ENCODE measurements around the gene CDK11A.
"Not testable (repeated sequence)": the region's sequence is repeated elsewhere in the genome, so short reads cannot be mapped to it uniquely, and the experiment has no call there.

Gene CDK11A

DNA sequence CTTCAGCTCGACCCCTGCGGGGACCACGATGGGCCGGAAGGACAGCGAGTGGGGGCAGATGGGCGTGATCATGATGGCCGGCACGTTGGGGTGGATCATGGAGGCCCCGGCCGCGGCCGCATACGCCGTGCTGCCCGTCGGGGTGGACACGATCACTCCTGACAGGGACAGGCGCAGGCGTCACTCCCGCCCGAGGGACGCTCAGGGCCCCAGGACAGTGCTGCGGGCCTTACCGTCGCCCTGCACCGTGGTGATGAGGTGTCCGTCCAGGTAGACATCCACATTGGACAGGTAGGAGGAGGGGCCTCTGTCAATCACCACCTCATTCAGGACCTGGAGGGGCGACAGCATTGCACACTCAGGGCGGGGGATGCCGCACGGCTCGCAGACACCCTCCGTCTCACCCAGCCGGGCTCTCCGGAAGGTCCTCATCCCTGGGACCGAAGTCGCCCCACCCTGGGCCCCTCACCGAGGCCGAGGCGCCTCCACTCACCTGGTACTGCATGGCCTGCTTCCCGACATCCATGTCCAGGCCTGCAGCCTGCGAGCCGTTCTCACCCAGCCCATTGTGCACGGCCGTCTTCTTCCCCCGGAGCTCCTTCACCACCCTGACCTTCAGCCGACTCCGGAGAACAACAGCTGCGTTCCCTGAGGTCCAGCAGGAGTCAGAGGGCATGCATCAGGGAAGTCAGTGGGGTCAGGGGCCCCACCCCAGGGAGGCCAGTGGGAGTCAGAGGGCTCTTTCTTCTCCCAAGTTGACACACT, 30.1 kb upstream of the CDK11A start:
- DNase-seq, result no peak

DNA sequence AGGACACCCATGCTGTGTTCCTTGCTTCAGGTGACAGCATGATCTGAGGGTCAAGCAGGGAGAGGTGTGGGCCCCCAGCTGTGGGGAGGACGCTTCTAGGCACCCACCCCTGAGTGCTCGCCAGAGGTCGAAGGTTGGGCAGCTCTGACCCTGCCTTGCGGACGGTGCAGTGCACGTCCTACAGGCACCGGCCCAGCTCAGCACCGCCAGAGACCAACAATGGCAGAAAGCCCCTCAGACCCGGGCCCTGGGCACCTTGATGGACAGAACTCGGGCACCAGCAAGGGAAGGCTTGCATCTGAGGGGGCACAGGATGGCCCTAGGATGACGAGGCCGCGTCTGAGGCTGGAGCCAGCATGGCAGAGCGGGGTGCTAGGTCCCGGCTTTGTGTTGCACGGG, 29.4 kb upstream of the CDK11A start:
- DNase-seq, result no peak

DNA sequence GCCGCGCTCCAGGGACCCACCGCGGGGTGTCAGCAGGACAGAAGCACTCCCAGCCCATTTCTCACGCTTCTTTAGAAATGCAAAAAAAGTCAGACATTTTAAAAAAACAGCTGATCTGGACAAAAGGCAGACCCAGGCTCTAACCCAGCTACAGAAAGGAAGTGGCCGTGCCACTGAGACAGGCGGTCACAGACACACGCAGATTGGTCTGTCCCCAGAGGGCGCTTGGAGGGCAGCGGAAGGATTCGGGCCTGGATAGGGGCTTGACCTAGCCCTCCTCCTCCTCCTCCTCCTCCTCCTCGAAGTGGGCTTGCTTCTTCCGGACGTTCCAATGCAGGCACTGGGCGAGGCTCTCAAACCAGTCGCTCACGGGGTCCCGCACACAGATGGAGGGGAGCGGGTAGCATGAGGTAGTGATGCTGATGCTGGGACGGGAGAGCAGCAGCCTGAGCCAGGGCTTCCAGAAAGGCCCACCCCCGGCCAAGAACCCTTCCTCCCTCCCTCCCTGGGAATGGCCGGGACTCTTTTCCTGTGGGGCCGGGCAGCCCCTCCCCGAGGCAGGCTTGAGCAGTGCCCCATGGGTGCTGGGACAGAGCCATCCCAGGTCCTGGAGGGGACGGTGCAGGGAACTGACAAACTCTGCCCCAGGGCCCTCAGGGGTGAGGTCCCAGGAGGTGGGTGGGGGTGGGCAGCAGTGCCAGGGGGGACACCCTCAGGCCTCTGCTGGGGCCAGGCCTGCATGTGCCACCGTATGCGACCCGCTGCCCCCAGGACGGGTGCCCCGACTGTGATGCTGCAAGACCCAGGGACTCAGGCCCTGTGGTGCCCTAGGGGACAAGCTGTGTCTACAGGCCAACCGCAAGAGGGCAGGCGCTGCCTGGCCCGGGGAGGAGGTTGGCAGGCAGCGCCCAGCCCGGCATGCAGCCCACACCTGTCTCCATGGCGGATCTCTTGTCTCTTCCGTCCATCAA, 28.8 kb upstream of the CDK11A start:
- no peak for DNase-seq

DNA sequence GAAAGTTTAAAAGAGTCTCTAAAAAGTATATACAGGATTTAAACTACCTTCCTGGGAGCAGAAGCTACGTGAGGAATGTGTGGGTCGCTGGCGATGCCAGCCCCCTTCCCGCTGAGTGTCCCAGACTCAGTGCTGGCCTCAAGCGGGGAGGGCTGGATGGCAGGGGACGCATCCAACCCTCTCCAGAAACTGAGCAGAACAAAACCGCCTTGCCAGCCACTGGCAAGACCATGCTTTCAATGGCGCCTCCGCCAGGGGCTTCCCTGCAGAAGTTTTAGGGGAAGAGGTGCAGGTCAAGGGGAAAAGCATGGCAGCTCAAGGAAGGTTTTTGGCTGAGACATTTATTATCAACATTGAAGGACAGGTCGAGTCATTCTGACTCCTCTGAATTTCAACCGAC, 28.0 kb upstream of the CDK11A start:
- no peak for DNase-seq

DNA sequence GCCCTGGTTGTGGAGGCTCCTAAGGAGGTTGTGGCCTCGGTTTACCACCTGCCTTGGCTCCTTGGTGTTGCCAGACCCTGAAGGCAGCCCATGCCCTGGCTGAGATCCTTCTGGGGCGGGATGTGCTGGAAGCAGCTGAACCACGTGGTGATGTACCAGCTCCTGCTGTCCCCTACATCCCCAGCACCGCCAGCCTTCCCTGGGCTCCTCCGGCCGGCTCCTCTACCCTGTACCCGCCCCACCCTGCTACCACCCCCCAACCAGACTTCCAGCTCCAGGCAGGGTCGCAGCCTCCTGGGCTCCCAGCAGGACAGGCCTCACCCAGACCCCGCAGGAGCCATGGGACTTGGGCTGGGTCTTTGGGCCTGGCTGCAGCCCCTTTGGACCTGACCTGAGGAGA, 25.8 kb upstream of the CDK11A start:
- not testable (repeated sequence) for DNase-seq

DNA sequence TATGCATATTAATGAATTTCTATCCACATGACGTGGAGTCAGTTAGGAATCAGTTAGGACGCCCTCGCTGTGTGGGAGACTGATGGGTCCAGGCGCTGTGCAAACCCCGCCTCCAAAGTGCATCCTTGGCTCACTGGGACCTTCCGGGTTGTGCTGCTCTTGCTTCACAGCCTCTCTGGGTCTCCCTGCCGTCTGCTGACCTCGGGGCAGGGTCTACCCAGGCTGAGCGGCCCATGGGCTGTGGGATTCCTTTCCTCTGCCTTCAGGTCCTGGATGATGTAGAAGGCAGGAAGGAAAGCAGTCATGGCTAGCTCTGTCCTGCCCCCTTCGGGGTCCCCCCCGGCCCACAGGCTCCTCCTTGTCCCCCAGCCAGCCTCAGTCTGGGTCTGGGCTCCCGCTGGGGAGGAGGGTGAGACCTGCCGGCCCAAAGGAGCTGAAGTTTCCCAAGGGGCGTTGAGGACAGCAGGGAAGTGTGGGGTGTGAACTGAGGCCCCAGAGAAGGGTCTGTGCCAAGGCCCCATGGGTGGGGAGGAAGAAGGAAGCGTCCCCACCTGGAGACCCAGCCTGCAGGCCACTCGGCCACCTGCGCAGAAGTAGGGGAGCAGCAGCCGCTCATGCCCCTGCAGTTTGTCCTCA, 24.6 kb upstream of the CDK11A start:
- no peak for DNase-seq

DNA sequence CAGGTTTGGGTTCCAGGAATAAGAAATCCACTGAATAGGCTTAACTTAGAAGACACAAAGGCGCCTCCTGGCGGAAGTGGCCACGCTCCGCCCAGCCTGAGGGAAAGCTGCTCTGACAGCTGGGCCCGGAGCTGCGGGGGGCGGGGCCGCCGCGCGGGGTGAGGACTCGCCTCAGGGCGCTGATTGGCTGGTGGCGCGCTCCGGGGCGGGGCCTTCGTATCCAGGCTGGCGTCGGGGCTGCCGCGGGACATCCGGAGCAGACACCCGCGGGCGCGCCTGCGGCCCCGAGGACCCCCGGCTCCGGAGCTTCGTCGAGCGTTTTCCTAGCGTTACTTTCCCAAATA, 22.4 kb upstream of the CDK11A start:
- DNase-seq, result not testable (repeated sequence)

DNA sequence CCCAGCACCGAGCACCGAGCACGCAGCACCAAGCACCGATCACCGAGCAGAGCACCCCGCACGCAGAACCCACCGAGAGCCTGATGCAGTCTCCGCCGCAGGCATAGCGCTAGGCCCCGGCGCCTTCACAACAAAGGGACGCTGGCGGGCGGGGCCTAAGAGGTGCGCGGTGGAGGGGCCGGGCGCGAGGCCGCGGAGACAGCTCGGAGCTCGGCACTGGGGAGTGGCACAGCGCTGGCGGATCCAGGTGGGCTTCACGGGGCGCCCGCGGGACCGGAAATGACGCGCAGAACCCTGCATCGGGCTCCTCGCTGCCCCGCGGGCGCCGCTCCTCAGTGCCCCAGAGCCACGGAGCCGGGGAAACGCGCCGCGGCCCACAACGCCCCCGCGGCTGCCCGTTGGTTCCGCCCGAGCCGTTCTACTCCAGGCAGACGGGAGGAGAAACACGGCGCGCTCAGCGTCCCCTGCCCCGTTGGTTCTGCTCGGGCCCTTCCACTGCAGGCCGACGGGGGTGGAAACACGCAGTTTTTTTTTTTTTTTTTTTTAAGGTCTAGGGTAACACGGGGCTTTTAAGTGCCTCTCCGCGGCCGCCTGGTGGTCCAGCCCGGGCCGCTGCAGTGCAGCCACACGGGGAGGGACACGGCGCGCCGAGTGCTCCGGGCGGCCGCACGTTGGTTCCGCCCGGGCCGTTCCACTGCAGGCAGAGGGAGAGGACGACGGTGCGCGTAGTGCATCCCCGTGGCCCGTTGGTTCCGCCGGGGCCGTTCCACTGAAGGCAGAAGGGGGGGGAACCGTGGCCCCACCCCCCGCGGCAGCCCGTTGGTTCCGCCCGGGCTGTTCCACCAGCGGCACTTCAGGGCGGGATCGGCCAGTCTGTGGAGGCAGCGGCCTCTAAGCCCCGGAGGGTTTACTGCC, 21.8 kb upstream of the CDK11A start:
- peak; percentile 82 to 88 for DNase-seq

DNA sequence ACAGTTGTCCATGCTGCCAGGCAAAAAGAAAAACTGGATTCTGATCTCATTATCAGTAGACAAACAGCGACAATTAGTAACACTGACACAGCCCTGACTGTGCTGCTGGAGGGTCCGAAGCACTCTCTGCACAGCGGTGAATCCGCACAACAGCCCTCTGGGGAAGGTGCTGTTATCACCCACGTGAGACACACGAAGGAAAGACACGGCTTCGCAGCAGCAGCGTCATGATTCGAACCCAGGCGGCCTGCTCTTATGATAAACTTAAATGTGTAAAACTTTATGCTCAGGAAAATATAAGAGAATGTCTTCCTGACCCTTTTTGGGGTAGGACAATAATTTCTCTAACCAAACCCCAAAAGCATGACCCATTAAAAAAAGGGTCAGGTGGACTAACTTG, 18.4 kb upstream of the CDK11A start:
- DNase-seq, result not testable (repeated sequence)

DNA sequence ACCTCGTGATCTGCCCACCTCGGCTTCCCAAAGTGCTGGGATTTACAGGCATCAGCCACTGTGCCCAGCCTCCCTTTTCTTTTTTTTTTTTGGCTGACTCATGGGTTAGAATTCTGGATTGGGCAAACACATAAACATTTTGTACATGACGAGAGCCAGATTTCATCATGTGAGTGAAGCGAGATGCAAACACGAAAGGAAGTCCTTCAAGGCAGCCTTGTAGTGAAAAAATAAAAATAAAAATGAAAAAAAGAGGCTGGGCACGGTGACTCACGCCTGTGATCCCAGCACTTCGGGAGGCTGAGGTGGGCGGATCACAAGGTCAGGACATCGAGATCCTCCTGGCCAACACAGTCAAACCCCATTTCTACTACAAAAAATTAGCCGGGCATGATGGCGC, 16.9 kb upstream of the CDK11A start:
- DNase-seq, result not testable (repeated sequence)

DNA sequence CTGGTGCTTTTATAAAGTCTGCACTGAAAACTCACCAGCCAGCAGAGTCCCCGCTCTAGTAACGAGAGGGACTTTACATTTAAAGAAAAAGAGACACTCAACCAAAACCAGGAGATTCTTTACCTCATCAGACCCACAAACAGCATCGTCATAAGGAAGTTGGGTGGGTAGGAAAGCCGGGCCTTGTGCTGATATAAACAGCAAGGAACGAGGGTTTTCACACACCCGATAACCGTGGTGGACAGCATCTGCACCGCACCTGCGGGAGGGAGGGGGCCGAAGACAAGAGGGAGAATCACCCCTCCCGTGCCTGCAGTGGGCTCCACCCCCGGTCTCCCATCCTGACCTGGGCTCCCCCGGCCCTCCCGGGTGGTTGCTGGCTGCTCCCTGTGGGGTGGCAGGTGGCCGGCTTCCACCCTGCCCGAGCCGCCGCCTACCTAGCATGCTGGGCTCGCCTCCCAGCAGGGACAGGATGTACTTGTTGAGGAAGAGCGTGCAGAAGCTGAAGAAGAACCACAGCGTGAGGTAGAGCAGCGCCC, 14.7 kb upstream of the CDK11A start:
- DNase-seq, result not testable (repeated sequence)

DNA sequence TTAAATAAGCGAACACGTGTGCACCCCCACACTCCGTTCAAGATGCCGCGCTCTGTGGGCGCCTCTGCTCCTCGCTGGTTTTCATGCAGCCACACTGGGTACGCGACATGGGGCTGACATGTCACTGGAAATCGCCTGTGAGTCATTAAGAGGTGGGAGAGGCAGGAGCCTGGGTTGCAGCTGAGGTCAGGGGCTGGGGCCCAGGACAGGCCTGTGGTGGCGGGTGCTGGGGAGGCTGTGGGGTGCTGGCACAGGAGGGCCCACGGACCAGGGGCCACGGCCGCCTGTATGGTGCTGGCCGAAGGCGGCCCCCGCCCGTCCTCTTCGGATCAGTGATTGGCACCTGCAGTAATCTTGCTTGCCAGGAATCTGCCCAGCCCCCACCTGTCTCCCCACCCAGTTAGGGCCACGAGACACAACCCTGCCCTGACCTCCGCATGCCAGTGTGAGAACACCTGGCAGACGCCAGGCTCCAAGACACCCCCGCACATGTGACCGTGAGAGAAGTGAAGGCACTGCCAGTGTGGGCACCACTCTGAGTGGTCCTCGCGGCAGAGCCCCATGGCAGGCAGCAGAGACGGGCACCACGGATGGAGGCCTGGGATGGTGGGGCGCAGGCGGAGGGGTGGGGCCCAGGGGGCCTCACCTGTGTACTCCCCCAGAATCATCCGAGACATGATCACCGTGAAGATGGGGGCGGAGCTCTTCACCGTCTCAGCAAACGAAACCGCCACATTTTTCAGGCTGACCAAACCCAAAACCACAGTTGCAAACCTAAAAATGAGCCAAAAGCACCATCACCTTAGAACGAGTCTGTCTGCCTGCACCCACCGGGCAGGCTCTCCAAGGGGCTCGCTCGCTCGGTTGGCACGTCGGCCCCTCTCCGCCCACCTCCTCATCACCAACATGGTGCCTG, 13.8 kb upstream of the CDK11A start:
- DNase-seq, result not testable (repeated sequence)

DNA sequence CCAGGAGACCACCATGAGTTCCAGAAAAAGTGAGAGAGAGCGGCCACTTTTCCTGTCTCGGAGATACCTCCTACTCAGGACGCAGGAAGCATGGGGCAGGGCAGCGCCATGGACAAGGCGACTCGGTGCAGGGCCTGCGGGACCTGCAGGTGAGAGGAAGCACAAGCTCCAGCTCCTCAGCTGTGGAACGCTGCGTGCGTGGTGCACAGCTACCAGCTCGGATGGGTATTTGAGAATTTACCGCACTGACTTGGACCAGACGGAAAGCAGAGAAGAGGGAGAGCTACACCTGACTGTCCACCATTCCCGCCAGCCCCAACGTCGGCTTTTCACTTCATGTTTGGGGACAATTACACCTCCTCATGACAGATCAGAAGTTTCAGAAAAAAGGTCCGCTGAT, 8.2 kb upstream of the CDK11A start:
- no peak for DNase-seq

DNA sequence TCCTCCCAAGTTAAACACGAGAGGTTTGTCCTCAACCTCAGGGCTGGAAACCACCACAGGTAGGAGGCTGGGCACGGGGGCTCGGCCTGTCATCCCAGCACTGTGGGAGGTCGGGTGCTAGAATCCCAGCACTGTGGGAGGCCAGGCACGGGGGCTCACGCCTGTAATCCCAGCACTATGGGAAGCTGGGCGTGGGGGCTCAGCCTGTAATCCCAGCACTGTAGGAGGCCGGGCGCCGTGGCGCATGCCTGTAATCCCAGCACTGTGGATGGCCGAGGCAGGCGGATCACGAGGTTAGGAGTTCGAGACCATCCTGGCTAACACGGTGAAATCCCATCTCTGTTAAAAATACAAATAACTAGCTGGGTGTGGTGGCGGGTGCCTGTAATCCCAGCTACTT, 6.7 kb upstream of the CDK11A start:
- no peak for DNase-seq

DNA sequence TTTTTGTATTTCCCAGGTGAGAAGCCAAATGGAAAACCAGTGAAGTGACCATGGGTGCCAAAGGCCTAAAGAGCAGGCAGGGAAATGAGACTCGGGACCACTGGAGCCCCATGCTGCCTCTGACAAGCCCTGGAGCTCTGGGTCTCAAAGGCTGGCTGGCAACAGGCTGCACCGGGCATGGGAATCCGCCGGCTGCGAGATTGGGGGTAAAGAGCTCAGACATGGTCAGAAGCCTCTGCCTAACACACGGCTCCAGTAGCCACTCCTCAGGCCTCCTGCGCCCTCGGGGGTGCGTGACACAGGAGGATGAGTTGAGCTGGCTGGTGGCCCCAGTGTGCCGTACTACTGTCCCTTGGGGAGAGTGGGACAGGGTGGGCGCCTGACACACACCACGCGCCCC, 6.1 kb upstream of the CDK11A start:
- not testable (repeated sequence) for DNase-seq

DNA sequence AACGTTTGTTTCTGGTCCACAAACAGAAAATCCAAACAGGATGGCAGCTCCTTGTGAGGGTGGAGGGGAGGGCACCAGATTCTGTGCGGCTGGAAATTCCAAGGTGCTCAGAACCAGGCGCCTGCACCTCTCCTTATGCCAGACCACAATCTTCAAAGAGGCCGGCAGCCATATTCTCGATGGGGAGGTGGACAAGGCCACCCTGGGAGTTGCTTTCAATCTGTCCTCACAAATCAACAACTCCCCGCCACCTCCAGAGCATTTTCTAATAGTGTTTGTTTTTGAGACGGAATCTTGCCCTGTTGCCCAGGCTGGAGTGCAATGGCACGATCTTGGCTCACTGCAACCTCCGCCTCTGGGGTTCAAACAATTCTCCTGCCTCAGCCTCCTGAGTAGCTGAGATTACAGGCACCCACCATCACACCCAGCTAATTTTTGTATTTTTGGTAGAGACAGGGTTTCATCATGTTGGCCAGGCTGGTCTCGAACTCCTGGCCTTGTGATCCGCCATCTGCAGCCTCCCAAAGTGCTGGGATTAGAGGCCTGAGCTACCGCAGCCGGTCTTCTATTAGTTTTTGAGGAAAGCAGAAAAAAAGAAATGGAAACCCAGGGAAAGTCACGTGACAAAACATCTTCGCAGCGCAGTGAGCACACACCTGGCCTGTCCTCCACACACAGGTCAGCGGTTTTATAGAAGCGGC, 5.1 kb upstream of the CDK11A start:
- not testable (repeated sequence) for DNase-seq

DNA sequence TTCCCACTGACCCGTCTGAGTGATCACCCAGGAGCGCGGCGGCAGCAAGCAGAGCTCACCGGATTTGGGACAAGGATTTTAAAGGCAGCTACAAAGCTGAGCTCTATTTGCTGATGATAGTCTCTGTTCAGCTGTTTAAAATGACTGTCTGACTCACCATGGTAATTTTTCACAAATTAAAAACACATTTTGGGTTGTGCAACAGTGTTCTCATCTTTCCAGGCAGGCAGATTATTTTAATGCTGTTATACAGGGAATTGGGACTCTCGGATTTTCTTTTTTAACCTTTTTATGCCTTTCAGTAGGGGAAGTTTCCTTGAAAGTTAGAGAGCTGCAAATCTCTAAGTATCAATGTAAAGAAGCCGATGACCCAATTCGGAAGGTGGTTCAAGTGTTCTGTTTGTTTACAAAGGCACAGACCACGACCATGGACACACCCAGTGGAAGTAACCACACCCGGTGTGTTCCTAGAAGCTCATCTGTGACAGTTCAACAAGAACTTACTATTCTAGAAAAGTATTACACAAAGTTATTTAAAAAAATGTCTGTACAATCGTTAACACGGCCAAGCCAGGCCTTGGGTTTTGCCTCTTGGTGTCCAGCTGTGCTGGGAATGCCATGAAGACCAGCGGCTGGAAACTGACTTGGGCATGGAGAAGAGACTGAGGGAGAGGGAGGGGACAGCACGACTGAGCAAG, 4.3 kb upstream of the CDK11A start:
- DNase-seq, result peak; percentile 6 to 73

DNA sequence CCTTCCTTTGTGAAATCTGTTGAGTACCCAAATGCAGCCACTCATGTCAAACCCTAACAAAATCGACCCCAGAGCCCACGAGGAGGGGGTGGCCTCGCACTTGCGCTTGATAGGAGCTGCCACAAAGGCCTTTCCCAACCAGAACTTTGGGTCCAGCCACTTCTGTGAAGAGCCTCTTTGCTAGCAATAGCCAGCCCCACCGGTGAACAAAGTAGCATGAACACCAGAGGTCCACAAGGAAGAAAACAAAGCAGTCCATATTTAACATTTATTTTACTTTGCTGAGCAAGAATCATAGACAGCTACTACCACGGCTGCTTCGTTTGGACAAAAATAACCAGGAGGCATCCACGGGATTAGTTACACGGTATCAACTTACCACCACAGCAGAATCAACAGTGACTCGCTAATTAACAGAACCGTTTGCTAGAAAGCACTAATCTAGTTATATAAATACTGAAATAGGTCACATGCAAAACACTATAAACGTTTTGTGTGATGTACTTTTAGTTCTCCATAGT, 3.0 kb upstream of the CDK11A start:
- not testable (repeated sequence) for DNase-seq

DNA sequence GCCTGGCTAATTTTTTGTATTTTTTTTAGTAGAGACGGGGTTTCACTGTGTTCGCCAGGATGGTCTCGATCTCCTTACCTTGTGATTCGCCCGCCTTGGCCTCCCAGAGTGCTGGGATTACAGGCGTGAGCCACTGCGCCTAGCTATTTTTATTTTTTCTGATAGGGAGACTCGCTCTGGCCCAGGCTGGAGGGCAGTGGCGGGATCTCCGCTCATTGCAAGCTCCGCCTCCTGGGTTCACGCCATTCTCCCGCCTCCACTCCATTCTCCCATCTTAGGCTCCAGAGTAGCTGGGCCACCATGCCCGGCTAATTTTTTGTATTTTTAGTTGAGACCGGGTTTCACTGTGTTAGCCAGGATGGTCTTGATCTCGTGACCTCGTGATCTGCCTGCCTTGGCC, 1.9 kb upstream of the CDK11A start:
- not testable (repeated sequence) for DNase-seq

All from CD4-positive, alpha-beta T cell treated with Interferon alpha-2 for 1 hour (primary cell).